Measurements from ENCODE around the gene DENND1A.
"Not testable (repeated sequence)": the region's sequence is repeated elsewhere in the genome, so short reads cannot be mapped to it uniquely, and the experiment has no call there.

DENND1A gene

DNA sequence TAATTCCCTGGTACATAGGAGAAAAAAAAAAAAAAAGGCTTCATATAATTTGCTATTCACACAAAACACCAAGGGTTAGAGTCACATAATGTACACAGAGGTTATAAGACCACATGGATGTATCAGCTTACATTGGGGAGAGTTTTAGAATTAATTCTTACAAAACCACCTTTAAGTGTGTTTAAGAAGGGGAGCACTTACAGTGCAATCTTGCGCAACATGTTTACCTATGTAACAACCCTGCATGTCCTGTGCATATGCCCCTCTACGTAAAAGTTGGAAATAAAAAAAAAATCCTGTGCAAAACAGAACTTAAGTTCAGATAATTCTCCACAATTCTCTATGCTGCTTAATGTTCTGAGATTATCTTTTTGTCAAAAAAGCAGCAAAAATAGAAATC is 190.0 kb downstream of the DENND1A start:
- DNase-seq (ENCODE audit: extremely low read depth in 1 of 2, low read depth in 1 of 2): no peak

DNA sequence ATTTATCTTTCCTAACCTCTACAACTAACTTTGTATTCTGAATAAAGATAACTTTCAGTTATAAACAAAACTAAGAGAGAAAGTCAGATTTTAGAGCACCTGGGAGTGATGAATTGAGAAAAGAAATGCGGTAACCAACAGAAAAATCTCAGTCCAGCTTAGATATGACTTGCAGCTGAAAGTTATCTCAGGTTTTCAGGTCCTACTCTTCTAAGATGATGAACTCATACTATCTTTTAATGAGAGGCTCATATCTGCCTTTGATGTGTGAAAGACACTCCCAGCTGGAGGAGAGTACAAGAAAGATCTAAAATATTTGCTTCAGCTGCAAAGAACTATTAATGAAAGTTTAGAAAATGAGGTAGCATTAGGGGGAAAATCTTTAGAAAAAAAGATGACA is 190.5 kb downstream of the DENND1A start:
- no peak for DNase-seq (ENCODE audit: extremely low read depth in 1 of 2, low read depth in 1 of 2)

DNA sequence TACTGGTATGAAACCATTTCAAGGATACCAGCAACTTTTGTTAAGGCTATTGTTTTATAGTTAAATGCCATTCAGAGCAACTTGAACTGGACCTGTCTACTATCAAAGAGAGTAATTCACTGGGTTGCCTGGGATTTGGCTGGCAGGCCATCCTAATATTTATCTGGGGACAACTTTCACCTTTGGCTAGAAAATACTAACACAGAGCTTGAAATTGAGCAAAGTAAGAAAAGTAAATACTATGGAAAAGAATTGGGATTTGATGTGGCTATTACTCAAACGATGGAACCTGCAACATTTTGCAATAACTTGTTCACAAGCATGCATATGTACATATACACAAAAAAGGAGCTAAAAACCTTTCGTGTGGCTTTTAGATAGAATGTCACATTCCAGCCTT is 191.3 kb downstream of the DENND1A start:
- no peak for DNase-seq (ENCODE audit: extremely low read depth in 1 of 2, low read depth in 1 of 2)

DNA sequence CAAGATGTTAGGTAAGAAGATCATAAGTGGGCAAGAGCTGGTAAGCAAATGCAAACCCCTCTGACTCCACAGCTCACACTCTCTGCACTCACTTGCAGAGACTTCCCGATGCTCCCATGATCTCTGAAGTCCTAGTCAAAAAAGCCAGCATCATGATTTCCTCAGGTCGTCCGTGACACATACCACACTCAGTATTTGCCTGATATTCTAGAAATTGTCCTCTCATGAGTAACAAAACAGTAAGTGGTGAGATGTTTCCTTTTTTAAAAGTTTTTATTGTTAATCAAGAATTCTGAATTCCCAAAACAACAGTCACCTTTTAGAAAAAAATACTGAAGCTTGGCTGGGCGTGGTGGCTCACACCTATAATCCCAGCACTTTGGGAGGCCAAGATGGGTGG is 194.6 kb downstream of the DENND1A start:
- no peak for DNase-seq (ENCODE audit: extremely low read depth in 1 of 2, low read depth in 1 of 2)

DNA sequence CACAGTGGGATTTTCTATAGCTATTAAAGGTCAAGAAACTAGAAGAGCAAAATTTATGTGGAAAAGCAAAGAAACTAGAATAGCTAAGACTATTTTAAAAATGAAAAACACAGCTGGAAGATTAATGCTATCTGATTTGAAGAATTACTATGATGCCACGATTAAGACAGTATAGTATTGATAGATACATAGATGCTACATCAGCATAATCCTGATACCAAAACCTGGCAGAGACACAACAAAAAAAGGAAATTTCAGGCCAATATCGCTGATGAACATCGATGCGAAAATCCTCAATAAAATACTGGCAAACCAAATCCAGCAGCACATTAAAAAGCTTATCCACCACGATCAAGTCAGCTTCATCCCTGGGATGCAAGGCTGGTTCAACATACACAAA is 201.4 kb downstream of the DENND1A start:
- DNase-seq (ENCODE audit: extremely low read depth in 1 of 2, low read depth in 1 of 2): not testable (repeated sequence)

DNA sequence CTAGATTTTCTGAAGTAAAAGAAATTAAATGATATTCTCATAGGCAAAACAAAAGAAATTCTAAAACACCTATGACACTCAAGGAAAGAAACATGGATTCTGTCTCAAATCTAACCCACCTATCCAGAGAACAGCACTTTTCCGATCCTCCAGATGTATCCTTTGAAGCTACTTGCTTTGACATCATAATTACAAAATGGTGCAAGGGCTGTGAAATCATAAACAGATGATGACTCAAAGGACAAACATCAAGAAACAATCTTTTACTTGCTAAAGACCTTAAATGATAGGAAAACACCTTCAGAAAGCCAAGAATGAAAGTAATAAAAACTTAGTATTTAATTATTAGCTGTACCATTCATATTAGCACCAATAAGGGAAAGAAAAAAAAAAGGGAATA is 202.6 kb downstream of the DENND1A start:
- no peak for DNase-seq (ENCODE audit: extremely low read depth in 1 of 2, low read depth in 1 of 2)

DNA sequence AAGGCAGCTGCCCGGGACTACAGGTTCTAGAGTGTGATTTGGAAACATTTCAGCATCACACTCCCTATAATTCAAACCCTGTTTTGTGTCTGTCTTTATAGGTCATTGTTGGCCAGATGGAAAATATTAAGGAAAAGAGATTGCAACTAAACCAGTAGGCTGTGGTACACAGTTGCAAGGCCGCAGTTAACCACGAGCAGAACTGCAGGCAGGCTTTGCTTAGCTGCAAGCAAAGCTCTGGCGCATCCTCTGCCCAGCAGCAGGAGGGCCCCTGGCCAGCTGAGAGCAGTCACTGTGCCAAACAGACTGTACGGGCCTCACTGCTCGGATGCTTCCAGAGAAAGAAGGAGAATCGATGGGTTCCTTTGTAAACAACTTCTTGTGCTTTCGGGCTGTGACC is 204.5 kb downstream of the DENND1A start:
- DNase-seq (ENCODE audit: extremely low read depth in 1 of 2, low read depth in 1 of 2): no peak

DNA sequence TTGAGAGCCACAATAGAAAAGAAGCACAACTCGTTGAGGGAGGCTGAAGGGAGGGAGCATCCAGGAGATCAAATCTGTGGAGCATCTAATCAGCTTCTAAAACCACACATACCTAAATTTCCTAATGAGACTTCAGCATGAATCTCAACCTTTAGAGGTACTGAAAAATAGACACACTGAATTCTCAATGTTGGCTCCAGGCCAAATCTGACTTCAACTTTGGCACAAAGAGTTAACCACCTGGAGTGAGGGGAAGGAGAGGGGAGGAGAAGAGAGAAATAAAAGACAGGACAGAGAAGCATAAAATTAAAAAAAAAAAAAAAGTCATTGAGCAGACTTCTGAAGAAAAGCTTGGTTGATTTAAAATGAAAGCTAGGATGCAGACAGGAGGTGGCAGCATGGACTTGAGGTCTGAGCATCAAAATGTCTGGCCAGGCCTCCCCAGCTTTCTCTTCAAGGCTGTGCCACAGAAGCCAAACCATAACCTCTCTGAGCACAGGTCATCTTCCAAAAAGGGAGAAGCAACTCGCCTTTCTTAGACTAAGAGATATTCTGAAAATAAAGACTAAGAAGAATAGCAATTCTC is 205.6 kb downstream of the DENND1A start:
- DNase-seq (ENCODE audit: extremely low read depth in 1 of 2, low read depth in 1 of 2): no peak

DNA sequence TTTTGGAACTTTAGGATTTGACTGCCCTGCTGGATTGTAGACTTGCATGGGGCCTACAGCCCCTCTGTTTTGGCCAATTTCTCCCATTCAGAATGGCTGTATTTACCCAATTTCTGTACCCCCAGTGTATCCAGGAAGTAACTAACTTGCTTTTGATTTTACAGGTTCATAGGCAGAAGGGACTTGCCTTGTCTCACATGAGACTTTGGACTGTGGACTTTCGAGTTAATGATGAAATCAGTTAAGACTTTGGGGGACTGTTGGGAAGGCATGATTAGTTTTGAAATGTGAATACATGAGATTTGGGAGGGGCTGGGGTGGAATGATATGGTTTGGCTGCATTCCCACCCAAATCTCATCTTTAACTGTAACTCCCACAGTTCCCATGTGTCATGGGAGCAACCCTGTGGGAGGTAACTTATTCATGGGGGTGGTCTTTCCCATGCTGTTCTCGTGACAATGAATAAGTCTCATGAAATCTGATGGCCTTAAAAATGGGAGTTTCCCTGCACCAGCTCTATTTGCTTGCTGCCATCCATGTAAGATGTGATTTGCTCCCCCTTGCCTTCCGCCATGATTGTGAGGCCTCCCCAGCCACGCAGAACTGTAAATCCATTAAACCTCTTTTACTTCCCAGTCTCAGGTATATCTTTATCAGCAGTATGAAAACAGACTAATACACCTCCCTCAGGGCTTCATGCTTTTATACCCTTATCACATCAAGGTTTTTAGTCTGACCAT is 206.6 kb downstream of the DENND1A start:
- no peak for DNase-seq (ENCODE audit: extremely low read depth in 1 of 2, low read depth in 1 of 2)

DNA sequence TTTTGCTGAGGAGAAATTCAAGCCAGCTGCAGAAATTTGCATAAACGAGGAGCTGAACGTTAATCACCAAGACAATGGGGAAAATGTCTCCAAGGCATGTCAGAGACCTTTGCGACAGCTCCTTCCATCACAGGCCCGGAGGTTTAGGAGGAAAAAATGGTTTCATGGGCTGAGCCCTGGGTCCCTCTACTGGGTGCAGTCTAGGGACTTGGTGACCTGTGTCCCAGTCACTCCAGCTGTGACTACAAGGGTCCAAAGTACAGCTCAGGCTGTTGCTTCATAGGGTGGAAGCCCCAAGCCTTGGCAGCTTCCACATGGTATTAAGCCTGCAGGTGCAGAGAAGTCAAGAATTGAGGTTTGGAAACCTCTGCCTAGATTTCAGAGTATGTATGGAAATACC is 207.5 kb downstream of the DENND1A start:
- DNase-seq (ENCODE audit: extremely low read depth in 1 of 2, low read depth in 1 of 2): no peak

DNA sequence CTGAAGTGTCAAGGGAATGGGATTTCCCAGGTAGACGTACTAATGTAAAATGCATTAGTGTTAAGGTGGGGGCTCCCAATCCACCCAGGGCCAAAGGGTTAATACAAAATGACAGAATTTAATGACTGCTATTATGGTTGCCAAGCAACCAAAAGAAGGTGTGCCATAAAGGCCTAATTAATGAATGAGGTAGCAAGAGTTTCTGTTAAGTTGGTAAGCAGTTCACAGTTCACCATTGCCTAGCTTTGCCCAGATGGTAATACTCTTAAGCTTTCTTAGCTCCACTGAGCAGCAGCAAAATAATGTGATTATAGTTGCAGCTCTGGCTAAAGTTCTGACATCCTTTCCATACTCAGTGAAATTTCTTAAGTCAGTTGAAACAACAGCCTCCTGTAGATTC is 211.7 kb downstream of the DENND1A start:
- DNase-seq (ENCODE audit: extremely low read depth in 1 of 2, low read depth in 1 of 2): no peak

DNA sequence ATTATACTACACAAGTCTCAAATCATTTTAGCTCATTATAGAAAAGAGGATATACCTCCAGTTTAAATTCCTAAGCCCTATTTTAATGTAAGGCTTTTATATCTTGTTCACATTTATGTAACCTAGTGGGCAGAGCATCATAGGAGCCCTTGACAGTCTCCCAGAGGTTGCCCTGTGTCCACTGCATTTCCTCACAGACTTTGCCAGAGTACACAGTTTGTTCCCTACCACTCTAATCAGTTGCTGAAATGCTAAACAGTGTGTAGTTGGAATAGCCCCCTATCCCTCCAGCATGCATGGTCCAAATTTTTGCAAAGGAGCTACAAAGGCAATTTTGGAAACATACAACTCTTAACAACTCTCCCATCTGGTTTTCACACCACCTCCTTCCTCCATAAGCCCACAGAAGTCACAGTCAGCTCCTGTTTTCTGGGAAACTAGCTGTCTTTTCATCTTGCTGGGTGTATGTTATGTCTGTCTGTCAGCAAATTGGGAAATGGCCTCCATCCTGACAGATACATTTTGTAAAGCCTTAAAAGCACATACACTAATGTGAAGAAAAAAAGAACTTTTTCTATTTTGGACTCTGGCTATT is 212.2 kb downstream of the DENND1A start:
- DNase-seq (ENCODE audit: extremely low read depth in 1 of 2, low read depth in 1 of 2): no peak

DNA sequence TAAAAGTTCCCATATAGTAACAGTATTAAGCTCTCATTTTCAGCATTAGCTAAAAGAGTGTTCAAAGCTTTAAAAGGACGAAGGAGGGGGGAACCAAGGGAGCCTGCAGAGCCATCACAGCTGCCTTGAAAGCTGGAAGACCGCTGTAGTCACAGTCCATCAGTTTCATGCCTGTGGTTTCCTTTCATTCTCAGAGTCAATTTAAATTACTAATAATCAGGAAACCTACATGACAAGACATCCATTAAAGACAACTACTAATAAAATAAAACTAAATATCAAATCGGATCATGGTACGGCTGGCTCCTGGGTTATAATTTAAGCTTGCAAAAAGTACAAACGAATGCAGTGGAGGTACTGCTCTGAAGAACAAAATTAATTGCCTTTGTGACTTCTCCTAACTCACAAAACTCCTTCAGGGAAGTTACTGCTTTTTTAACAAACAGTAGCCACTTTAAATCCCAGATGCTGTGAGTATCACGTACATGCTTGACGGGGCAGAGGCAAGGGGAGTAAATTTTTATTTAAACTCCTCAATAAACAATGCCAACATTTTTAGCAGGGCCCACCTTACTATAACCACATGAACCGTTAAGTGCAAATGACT is 213.5 kb downstream of the DENND1A start:
- no peak for DNase-seq (ENCODE audit: extremely low read depth in 1 of 2, low read depth in 1 of 2)

DNA sequence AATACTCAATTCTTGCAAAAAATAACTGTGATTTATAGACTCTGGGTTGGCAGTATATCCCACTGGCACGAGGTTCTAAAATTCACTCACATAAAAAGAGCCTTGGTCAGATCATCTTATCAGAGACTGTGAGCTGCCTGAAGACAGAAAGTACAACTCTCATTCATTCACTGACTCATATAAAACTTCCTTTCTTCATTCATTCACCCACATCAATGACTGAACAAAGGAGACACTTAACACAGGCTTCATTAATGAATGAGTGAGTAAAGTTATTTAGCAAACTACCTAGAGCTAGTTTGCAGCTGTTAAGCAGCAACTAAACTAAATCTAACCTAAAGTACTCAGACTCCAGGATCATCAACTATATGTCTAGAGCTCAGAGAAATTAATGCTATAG is 214.7 kb downstream of the DENND1A start:
- no peak for DNase-seq (ENCODE audit: extremely low read depth in 1 of 2, low read depth in 1 of 2)

DNA sequence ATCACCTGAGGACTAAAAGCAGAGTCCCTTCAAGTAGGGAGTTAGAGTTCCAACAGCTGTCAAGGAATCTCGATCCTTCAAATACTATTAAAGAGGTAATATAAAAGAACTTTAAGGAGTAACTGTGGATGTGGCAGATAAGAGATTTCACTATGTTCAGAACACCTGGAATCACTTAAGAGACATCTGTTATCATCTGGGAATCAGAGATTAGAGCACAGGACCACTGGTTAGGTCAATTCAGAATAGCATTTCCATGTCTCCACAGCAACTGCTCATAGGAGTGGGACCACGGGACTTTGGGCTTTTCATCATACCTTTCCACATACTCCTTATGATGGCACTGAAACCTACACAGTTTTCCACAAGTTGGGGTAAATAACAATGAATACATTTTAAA is 216.6 kb downstream of the DENND1A start:
- no peak for DNase-seq (ENCODE audit: extremely low read depth in 1 of 2, low read depth in 1 of 2)

DNA sequence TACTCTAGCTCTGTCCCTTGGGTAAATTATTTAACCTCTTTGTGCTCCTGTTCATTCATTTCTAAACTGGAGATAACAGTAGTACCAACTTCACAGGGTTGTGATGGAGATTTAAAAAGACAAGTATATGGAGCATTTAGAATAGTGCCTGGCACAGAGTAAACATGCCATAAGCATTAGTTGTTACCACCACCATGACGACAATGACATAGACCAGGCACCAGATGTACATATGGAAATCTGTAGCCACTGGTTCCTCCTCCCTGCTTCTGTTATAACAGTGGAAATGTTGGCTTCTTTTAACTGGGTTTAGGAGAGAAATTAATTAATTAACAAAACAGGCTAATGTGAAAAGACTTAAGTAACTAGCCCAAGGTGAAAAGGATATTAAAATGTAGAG is 217.5 kb downstream of the DENND1A start:
- no peak for DNase-seq (ENCODE audit: extremely low read depth in 1 of 2, low read depth in 1 of 2)

DNA sequence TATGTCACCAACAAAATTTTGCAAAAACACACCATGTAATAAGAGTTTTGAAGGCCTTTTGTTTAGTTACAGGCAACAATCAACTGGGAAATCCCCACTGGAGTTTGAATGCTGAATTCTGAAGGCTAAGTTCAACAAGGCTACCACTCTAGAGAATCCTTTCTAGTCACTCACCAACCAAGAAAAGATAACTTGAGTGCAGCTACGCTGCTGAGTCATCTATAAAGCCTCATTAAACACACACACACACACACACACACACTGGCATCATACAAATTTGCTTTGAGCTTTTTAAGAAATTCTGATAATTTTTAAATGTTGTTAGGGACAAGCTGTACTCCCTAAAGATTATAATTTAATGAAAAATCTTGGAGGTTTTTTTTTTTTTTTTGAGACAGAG is 219.6 kb downstream of the DENND1A start:
- DNase-seq (ENCODE audit: extremely low read depth in 1 of 2, low read depth in 1 of 2): no peak

DNA sequence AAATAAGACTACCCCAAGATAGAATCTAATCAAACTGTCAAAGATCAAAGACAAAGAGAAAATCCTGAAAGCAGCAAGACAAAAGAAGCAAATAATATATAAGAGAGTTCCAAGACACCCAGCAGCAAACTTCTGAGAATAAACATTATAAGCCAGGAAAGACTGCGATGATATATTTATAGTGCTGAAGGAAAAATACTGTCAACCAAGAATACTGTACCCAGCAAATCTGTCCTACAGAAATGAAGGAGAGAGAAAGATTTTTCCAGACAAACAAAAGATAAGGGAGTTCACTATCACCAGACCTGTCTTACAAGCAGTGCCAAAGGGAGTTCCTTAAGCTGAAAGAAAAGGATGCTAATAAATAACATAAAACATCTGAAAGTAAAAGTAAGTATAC is 227.4 kb downstream of the DENND1A start:
- no peak for DNase-seq (ENCODE audit: extremely low read depth in 1 of 2, low read depth in 1 of 2)

DNA sequence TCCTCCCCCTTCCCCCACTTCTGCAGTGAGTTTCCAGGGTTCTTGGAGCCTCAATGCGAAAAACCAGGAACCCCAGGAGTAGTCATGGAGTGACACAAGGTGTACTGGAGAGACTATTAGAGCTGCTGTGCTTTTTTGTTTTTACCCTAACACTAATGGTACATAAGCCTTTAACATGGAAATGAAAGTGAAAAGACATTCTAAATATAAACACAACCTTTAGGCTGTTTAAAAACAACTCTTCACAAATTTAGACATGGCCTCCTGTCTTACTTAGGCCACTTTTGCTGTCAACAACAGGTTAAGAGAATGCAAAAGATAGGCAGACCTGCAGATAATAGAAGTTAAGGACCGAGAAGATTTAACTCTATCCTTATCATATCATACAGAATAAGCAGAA is 232.2 kb downstream of the DENND1A start:
- no peak for DNase-seq (ENCODE audit: extremely low read depth in 1 of 2, low read depth in 1 of 2)

DNA sequence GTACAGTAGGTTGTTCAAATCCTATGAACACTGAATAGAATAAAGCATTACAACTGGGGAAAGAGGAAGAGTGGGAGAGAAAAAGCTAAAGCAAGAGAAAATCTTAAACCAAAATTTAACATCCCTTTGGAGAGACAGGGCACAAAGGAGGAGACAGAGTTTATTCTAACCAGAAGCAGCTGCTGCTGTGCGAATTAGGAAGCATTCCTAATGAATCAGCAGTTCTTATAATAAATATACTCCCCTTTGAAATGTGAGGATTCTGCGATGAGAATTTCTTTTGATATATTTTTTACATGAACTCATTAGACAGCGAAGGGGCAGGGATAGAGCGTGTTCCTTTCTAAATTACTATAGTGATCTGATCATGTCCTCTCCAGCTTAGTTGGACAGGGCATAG is 233.4 kb downstream of the DENND1A start:
- DNase-seq (ENCODE audit: extremely low read depth in 1 of 2, low read depth in 1 of 2): no peak

DNA sequence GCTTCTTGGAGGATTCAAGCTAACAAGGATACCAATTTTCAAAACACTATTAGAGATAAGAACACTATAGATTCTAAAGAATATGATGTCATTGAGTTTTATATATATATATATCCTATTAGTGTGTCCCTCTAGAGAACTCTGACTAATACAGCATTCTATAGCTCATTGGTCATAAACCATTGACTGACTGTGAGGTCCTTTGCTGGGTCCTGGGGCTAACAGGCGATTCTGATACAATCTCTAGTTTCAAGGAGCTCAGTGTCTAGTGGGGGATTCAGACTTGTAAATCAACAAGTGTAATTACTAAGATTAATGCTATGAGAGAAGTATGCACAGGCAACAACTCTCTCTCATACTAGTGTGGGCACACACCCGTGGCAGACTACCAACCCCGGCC is 234.5 kb downstream of the DENND1A start:
- DNase-seq (ENCODE audit: extremely low read depth in 1 of 2, low read depth in 1 of 2): no peak

DNA sequence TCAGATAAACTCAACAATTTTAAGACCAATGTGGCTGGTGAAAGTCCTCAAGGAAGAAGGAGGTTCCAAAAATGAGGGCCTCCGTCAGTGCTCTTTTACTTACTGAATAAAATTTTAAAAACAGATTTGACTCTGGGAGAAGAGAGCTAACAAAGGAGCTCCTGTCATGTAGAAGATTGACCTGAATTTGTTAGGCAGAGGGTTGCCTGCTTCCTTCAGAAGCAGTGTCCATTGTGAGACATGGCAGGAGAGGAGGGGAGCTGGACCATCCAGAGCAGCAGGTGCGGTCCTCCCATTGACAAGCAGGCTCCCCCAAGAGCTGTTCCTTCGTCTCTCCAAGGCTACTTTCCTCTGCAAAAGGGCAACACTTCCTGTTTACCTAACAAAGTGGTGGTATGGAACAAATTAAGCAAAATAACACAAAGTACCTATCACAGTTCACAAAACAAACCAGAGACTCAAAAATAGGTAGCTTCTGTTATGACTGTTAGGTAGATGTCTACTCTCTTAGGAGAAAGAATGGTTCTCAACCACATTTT is 238.1 kb downstream of the DENND1A start:
- no peak for DNase-seq (ENCODE audit: extremely low read depth in 1 of 2, low read depth in 1 of 2)
